LNCAP (cell line): Measurements from ENCODE around the gene AGXT2.
A peak's percentile ranks its signal among the peaks of the same experiment; 100 is the strongest.

Experiments used
- CTCF ChIP-seq: fragments of 450-650 bp; IDR thresholded peaks from 2 replicates; pipeline ENCODE4 v1.5.1; 2017; ENCODE audit warnings: mild to moderate bottlenecking

Gene AGXT2

GRCh38 chr5:35038891-35039290 lies 8.9 kb downstream of the AGXT2 start:
- TF ChIP-seq CTCF: no peak

- TF ChIP-seq CTCF: no peak
Observed at GRCh38 chr5:35036536-35036935, 11.2 kb downstream of the AGXT2 start.

GRCh38 chr5:35035271-35035670 lies 12.5 kb downstream of the AGXT2 start:
- TF ChIP-seq CTCF: no peak

GRCh38 chr5:35032356-35032755 lies 15.4 kb downstream of the AGXT2 start:
- no peak for TF ChIP-seq CTCF

GRCh38 chr5:35031276-35031675 lies 16.5 kb downstream of the AGXT2 start:
- no peak for TF ChIP-seq CTCF

GRCh38 chr5:35030426-35031100 lies 17.2 kb downstream of the AGXT2 start:
- TF ChIP-seq CTCF: peak; percentile 23; the same call in 1 of the 2 replicates

- no peak for TF ChIP-seq CTCF
Observed at GRCh38 chr5:35029333-35029732, 18.4 kb downstream of the AGXT2 start.

GRCh38 chr5:35026941-35027340 lies 20.8 kb downstream of the AGXT2 start:
- no peak for TF ChIP-seq CTCF
